ENCODE data around the gene TMEM30A.

TMEM30A gene

DNA sequence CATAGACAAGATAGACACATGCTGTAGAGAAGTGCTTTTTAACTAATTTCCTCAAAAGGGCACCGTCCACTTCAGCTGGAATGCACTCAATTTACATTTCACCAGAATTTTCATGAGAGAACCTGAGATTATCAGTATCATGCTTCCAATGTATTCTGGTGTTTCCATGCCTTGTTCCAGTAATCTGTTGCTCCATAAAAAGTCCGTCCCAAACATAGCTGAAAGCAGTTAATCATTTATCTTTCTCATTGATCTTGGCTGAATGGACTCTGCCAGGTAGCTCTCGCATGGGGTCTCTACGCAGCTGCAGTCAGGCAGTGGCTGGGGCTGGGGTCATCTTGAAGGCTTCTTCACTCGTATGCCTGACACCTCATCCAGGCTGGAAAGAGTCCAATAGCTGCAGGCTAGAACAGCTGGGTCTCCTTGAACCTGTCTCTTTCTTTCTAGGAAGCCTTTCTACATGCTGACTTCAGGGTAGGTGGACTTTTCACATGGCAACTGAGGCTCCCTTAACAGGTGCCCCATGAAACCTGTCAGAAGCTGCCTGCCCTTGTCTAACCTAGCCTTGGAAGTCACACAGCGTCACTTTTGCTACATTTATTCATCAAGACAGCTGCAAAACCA lies 60.2 kb downstream of the TMEM30A start:
- TF ChIP-seq, protein P1, sequence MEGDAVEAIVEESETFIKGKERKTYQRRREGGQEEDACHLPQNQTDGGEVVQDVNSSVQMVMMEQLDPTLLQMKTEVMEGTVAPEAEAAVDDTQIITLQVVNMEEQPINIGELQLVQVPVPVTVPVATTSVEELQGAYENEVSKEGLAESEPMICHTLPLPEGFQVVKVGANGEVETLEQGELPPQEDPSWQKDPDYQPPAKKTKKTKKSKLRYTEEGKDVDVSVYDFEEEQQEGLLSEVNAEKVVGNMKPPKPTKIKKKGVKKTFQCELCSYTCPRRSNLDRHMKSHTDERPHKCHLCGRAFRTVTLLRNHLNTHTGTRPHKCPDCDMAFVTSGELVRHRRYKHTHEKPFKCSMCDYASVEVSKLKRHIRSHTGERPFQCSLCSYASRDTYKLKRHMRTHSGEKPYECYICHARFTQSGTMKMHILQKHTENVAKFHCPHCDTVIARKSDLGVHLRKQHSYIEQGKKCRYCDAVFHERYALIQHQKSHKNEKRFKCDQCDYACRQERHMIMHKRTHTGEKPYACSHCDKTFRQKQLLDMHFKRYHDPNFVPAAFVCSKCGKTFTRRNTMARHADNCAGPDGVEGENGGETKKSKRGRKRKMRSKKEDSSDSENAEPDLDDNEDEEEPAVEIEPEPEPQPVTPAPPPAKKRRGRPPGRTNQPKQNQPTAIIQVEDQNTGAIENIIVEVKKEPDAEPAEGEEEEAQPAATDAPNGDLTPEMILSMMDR (IDR thresholded peaks at IDR 0.05; ENCODE audit: low read depth, low read length), result no peak
- H3K4me3 ChIP-seq (ENCODE audit: low read depth, low read length), result no peak overlapping the region

DNA sequence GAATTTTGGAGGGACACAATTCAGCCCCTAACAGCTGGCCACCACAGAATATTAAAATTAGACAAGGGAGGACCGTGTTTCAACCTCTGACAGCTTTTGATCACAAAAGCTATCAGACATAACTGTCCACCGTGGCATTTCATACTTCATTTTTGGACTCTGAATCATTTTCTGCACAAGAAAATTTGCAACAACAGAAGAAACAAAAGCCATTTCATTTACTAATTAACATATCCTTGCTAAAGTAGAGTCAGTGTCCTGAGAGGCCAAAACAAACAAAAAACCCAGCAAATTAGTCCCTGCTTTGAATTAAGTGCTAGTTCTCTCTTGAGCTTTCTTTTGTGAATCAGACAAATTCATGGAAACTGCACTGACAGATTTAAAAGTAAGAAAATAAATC lies 61.2 kb downstream of the TMEM30A start:
- no peak overlapping the region for H3K4me3 ChIP-seq (ENCODE audit: low read depth, low read length)
- TF ChIP-seq, protein P1 (IDR thresholded peaks at IDR 0.05; ENCODE audit: low read depth, low read length), result no peak

DNA sequence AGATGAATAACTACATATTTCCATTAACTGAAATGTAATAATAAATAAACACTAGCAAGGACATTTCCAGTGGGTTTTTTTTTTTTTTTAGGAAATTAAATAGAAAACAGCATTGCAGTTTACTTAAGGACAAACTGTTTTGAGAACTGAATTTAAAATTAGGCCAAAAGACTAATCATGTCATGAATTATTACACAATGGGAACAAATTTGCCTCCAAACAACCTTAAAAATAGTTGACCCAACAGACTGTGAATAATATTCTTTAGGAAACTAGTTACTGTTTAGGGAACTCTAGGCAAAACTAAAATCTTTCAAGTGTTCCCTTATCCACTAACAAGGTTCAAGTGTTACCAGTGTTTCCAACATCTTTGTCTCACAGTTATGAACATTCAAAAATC lies 62.3 kb downstream of the TMEM30A start:
- TF ChIP-seq, protein P1 (IDR thresholded peaks at IDR 0.05; ENCODE audit: low read depth, low read length), result no peak
- no peak overlapping the region for H3K4me3 ChIP-seq (ENCODE audit: low read depth, low read length)

DNA sequence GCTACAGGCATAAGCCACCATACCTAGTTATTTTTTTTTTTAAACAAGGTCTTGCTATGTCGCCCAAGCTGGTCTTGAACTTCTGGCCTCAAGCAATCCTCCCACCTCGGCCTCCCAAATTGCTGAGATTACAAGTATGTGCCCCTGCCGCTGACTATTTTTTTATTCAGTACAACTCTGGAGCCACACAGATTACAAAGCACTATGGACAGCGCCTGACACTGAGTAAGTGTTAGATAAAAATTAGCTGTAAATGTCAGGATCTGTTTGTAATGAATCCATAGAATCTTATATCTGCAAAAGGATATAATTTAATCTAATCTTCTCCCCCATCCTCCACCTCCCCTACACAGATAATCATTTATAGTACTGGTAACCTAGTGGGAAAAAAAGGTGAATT lies 63.5 kb downstream of the TMEM30A start:
- TF ChIP-seq, protein P1 (IDR thresholded peaks at IDR 0.05; ENCODE audit: low read depth, low read length), result no peak
- H3K4me3 ChIP-seq (ENCODE audit: low read depth, low read length), result no peak overlapping the region

DNA sequence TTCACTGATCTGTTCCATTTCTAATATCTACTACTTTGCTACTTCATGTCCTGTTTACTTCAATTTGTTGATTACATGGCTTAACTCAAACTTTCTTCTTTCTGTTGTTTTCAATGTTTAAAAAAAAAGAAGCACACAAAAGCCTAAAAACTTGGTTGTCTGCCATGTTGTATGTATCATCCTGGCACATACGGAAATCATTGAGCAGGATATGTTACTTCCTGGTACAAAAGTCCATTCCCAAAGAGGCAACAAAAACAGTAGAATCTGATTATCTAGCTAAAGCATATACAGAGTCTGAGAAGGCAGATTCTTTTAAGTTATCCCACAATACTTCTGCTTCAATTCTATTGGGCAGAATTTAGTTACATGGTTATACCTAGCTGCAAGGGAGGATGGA lies 64.2 kb downstream of the TMEM30A start:
- no peak overlapping the region for H3K4me3 ChIP-seq (ENCODE audit: low read depth, low read length)
- TF ChIP-seq, protein P1 (IDR thresholded peaks at IDR 0.05; ENCODE audit: low read depth, low read length), result no peak

DNA sequence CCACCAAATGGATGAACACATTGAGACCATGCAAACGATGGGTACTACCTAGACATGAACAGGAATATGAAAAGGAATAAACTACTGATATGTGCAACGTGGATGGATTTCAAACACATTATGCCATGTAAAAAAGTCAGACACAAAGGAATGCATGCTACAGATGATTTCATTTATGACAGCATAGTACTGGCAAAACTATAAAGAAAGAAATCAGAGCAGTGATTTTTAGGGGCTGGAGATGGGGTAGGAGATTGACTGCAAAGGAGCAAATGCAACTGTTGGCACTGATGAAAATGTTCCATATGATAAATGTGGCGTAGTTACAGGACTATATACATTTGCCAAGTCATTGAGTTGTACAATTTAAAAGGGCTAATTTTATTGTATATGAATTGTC lies 65.3 kb downstream of the TMEM30A start:
- no peak overlapping the region for H3K4me3 ChIP-seq (ENCODE audit: low read depth, low read length)
- TF ChIP-seq, protein P1 (IDR thresholded peaks at IDR 0.05; ENCODE audit: low read depth, low read length), result no peak

DNA sequence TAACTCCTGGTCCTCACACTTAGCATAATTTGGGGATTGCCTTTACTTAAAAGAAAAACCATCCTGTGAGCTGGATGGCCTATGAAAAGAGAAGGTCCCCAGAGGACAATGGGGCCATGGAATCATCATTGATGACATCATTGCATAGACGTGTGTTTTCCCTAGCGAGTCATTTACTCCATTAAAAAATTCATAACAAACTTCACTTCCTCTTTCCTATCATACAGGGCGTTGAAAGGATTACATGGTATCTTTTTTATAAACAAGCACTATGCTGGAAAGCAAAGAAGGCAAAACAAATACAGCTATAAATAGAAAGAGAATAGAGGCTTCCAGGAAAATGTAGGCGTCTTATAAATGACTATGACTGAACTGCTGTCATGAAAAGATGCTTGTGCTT lies 67.4 kb downstream of the TMEM30A start:
- H3K4me3 ChIP-seq (ENCODE audit: low read depth, low read length), result no peak overlapping the region
- TF ChIP-seq, protein P1 (IDR thresholded peaks at IDR 0.05; ENCODE audit: low read depth, low read length), result no peak

All from WI38 (cell line).